HFFc6 (cell line): ENCODE measurements around the gene HOXA6. TPM values are rescaled to one million over a fixed set of nuclear protein-coding genes. Genes with fewer than 3 reads are reported as not detected.

Experiments
- DNase-seq: peaks from one replicate; pipeline ENCODE4 v3.0.0-alpha.2; 2018
- H3K27ac Mint-ChIP-seq: 2 replicates; pipeline ENCODE4 v1.8.0; 2020; ENCODE audit warnings: mild to moderate bottlenecking, mixed read lengths
- H3K27me3 Mint-ChIP-seq: 2 replicates; pipeline ENCODE4 v1.8.0; 2021; ENCODE audit warnings: mild to moderate bottlenecking, moderate library complexity, mixed read lengths; ENCODE audit not compliant: insufficient read depth
- H3K36me3 Mint-ChIP-seq: 2 replicates; pipeline ENCODE4 v1.8.0; 2021; ENCODE audit warnings: low read depth, mixed read lengths
- H3K4me1 Mint-ChIP-seq: 2 replicates; pipeline ENCODE4 v1.8.0; 2020; ENCODE audit warnings: low read depth, mixed read lengths
- H3K4me3 Mint-ChIP-seq: 2 replicates; pipeline ENCODE4 v1.8.0; 2020; ENCODE audit warnings: mild to moderate bottlenecking, moderate library complexity, mixed read lengths
- H3K9me3 Mint-ChIP-seq: 2 replicates; pipeline ENCODE4 v1.8.0; 2020; ENCODE audit warnings: mild to moderate bottlenecking, mixed read lengths
- CTCF ChIP-seq: fragments of 200-600 bp; sonication (generic); IDR thresholded peaks from 2 replicates; pipeline ENCODE4 v1.5.0; 2021; ENCODE audit warnings: antibody characterized with exemption, mild to moderate bottlenecking
- total RNA-seq, 6 experiments: library from RNA; stranded (reverse); fragmentation: NEBNext Ultra II Directional; extraction: Animal tissue kit (Norgen Biotek cat#: 25700); gene quantifications; 2 replicates in 1 of 6; 3 replicates in 5 of 6; pipeline ENCODE4 v1.2.3, GENCODE V29; 2021

The HOXA6 gene
- total RNA-seq, 6 experiments from 2014 or later, result 2.3 to 3.8 (median 2.8) TPM

GRCh38 chr7:27154369-27154768 is 6.8 kb upstream of the HOXA6 start:
- H3K9me3 Mint-ChIP-seq, result no peaks in the 10 kb centered on the region
- DNase-seq, result no peak
- H3K36me3 Mint-ChIP-seq, result peaks cover 5% of the 10 kb centered on the region

GRCh38 chr7:27153526-27153925 is 6.0 kb upstream of the HOXA6 start:
- H3K4me3 Mint-ChIP-seq, result peak overlapping the region; percentile 91; the same call in 1 of the 2 replicates
- H3K27ac Mint-ChIP-seq, result peak overlapping the region; percentile 91
- H3K4me1 Mint-ChIP-seq, result peaks cover 59% of the 10 kb centered on the region
- H3K27me3 Mint-ChIP-seq, result peaks cover 11% of the 10 kb centered on the region
- no peak for DNase-seq
- peaks cover 5% of the 10 kb centered on the region for H3K36me3 Mint-ChIP-seq
- TF ChIP-seq CTCF, result no peak
- no peaks in the 10 kb centered on the region for H3K9me3 Mint-ChIP-seq

More at GRCh38 chr7:27154369-27154768, 6.8 kb upstream of the HOXA6 start:
- Mint-ChIP-seq H3K27ac (peak overlapping the region; percentile 91; the same call in 1 of the 2 replicates), H3K4me3 (peak overlapping the region; percentile 91), H3K27me3 (peaks cover 11% of the 10 kb centered on the region), H3K4me1 (peaks cover 52% of the 10 kb centered on the region)
- TF ChIP-seq CTCF, result no peak

- H3K27me3 Mint-ChIP-seq, result peaks cover 11% of the 10 kb centered on the region
- H3K4me3 Mint-ChIP-seq, result peak overlapping the region; percentile 91
- H3K9me3 Mint-ChIP-seq, result no peaks in the 10 kb centered on the region
- peak overlapping the region; percentile 91 for H3K27ac Mint-ChIP-seq
- TF ChIP-seq CTCF, result no peak
- no peak for DNase-seq
- H3K36me3 Mint-ChIP-seq, result peaks cover 5% of the 10 kb centered on the region
- peaks cover 65% of the 10 kb centered on the region for H3K4me1 Mint-ChIP-seq
Observed at GRCh38 chr7:27152816-27153442, 5.4 kb upstream of the HOXA6 start.

- no peak for TF ChIP-seq CTCF
- peak; percentile 86 for DNase-seq
- Mint-ChIP-seq H3K4me3 (peak within 1 kb of the TSS; percentile 91), H3K27me3 (peaks cover 11% of the 10 kb centered on the region), H3K4me1 (peaks cover 66% of the 10 kb centered on the region), H3K27ac (peak within 1 kb of the TSS; percentile 91), H3K9me3 (no peaks in the 10 kb centered on the region), H3K36me3 (peaks cover 5% of the 10 kb centered on the region)
Observed at GRCh38 chr7:27151931-27152815, 4.6 kb upstream of the HOXA6 start, which contains the start of gene HOXA3. Gene HOXA3 (minus strand): TSS chr7:27152583. CDS start chr7:27110640, 41,943 bp downstream.

- H3K4me1 Mint-ChIP-seq, result peaks cover 66% of the 10 kb centered on the region
- H3K27ac Mint-ChIP-seq, result peak overlapping the region; percentile 91
- H3K27me3 Mint-ChIP-seq, result peaks cover 10% of the 10 kb centered on the region
- H3K9me3 Mint-ChIP-seq, result no peaks in the 10 kb centered on the region
- DNase-seq, result no peak
- H3K36me3 Mint-ChIP-seq, result peaks cover 5% of the 10 kb centered on the region
- no peak for TF ChIP-seq CTCF
- H3K4me3 Mint-ChIP-seq, result peak overlapping the region; percentile 91
Observed at GRCh38 chr7:27151341-27151930, 3.9 kb upstream of the HOXA6 start.
